Tibial nerve (tissue), 4 donors: ENCODE data around the gene RPS6KA2. TPM values are rescaled to one million over a fixed set of nuclear protein-coding genes. Genes with fewer than 3 reads are reported as not detected.

Experiments
- DNase-seq, 2 donors: peaks; one replicate each; pipeline ENCODE4 v3.0.0-alpha.2; 2019; ENCODE audit warnings: low spot score in 2 of 2
- H3K27ac ChIP-seq, 4 donors: fragments of 200-600 bp; sonication (generic) in 3 of 4; one replicate each; pipeline ENCODE4 v1.5.1; 2017 to 2019; ENCODE audit warnings: mild to moderate bottlenecking in 1 of 4
- H3K27me3 ChIP-seq, 2 donors: fragments of 200-600 bp; sonication (generic) in 1 of 2; one replicate each; pipeline versions ENCODE4 v1.5.1 to v1.6.0; 2017 to 2019
- H3K36me3 ChIP-seq, 3 donors: fragments of 200-600 bp; sonication (generic); one replicate each; pipeline ENCODE4 v1.5.1; 2018 to 2019
- H3K4me1 ChIP-seq, 4 donors: fragments of 200-600 bp; sonication (generic) in 3 of 4; one replicate each; pipeline ENCODE4 v1.5.1; 2017 to 2019
- H3K4me3 ChIP-seq, 4 donors: fragments of 200-600 bp; sonication (generic) in 3 of 4; one replicate each; pipeline ENCODE4 v1.5.1; 2017 to 2019; ENCODE audit warnings: mild to moderate bottlenecking in 1 of 4, moderate library complexity in 1 of 4
- H3K9me3 ChIP-seq, 4 donors: fragments of 200-600 bp; sonication (generic) in 3 of 4; one replicate each; pipeline ENCODE4 v1.5.1; 2017 to 2019
- CTCF ChIP-seq, 5 experiments: fragments of 200-600 bp in 3 of 5; fragments of 450-650 bp in 2 of 5; sonication (generic) in 3 of 5; IDR thresholded peaks; one replicate each; pipeline ENCODE4 v1.5.1; 2016 to 2019; ENCODE audit warnings: antibody characterized with exemption in 5 of 5, mild to moderate bottlenecking in 3 of 5, moderate library complexity in 2 of 5
- EP300 ChIP-seq, 2 donors: sonication (generic); formaldehyde crosslinking; IDR thresholded peaks; one replicate each; pipeline ENCODE4 v1.6.1; 2017; ENCODE audit warnings: antibody characterized with exemption in 2 of 2, mild to moderate bottlenecking in 1 of 2
- POLR2A ChIP-seq, 2 donors: fragments of 450-650 bp; IDR thresholded peaks; one replicate each; pipeline ENCODE4 v1.6.1; 2017; ENCODE audit warnings: antibody characterized with exemption in 2 of 2, mild to moderate bottlenecking in 2 of 2, moderate library complexity in 2 of 2
- WGBS, 2 donors: methylation state at CpG; one replicate each; pipeline ENCODE4 v1.1.5; 2018; 5-methylcytosine and 5-hydroxymethylcytosine counted together
- total RNA-seq, 4 donors: library from RNA; depleted of rRNA; stranded (reverse); fragments of >200 nt; gene quantifications; one replicate each; pipeline ENCODE4 v1.1.0, GENCODE V29; 2016

Gene RPS6KA2
- total RNA-seq, 4 donors from 2014 or later, result 89.6 to 153 (median 103) TPM

GRCh38 chr6:166604328-166604727 lies 22.7 kb downstream of the RPS6KA2 start:
- Histone ChIP-seq H3K9me3 (no peaks in the 10 kb centered on the region), H3K4me1 (peaks cover 0 to 13% (median under 1%) of the 10 kb centered on the region in 4 donors), H3K4me3 (no peak overlapping the region), H3K27ac (no peak overlapping the region), H3K27me3 (no peaks in the 10 kb centered on the region), H3K36me3 (no peaks in the 10 kb centered on the region)
- TF ChIP-seq POLR2A (IDR thresholded peaks at IDR 0.05), result no peak
- TF ChIP-seq CTCF (IDR thresholded peaks at IDR 0.05), result no peak
- TF ChIP-seq EP300 (IDR thresholded peaks at IDR 0.05), result no peak
- DNase-seq, result no peak
- WGBS, 2 donors, result 93 to 95% methylated on average over 9 of the region's 9 CpGs

GRCh38 chr6:166603043-166603690 lies 23.9 kb downstream of the RPS6KA2 start:
- TF ChIP-seq CTCF (IDR thresholded peaks at IDR 0.05) (no peak), POLR2A (IDR thresholded peaks at IDR 0.05) (no peak), EP300 (IDR thresholded peaks at IDR 0.05) (no peak)
- H3K27ac ChIP-seq, result no peak overlapping the region
- no peaks in the 10 kb centered on the region for H3K36me3 ChIP-seq
- H3K9me3 ChIP-seq, result no peaks in the 10 kb centered on the region
- 79 to 88% methylated on average over 14 of the region's 14 CpGs for WGBS, 2 donors
- H3K4me1 ChIP-seq, result peaks cover 0 to 18% (median 5%) of the 10 kb centered on the region in 4 donors
- no peak overlapping the region for H3K4me3 ChIP-seq
- DNase-seq, result no peak
- no peaks in the 10 kb centered on the region for H3K27me3 ChIP-seq

GRCh38 chr6:166601956-166602355 lies 25.1 kb downstream of the RPS6KA2 start:
- H3K27me3 ChIP-seq, result no peaks in the 10 kb centered on the region
- TF ChIP-seq CTCF (IDR thresholded peaks at IDR 0.05), result no peak
- TF ChIP-seq EP300 (IDR thresholded peaks at IDR 0.05), result no peak
- no peak for TF ChIP-seq POLR2A (IDR thresholded peaks at IDR 0.05)
- DNase-seq, result no peak
- H3K9me3 ChIP-seq, result no peaks in the 10 kb centered on the region
- H3K27ac ChIP-seq, result no peak overlapping the region
- H3K36me3 ChIP-seq, result no peaks in the 10 kb centered on the region
- WGBS, 2 donors, result 96% methylated on average over 10 of the region's 10 CpGs
- H3K4me1 ChIP-seq, result peaks cover 0 to 28% (median 14%) of the 10 kb centered on the region in 4 donors
- H3K4me3 ChIP-seq, result no peak overlapping the region

DNA sequence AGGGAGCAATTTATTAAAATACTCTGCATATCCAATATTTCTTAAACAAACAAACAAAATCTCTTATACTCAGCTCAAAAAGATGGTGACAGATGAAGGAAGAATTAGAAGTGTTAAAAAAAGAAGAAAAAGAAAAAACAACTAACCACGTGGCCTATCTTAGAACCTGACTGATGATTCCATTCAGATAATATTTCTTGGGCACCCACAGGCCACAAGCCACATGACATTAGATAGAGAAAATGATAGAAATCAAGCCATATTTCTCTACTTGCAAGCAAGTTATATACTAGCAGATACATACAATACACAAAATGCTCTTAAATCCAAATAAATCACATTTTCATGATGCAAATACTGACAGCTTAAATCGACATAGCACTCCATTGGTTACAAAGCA lies 26.1 kb downstream of the RPS6KA2 start:
- Histone ChIP-seq H3K4me3 (no peak overlapping the region), H3K27me3 (no peaks in the 10 kb centered on the region), H3K36me3 (no peaks in the 10 kb centered on the region), H3K9me3 (no peaks in the 10 kb centered on the region), H3K4me1 (peaks cover 0 to 28% (median 15%) of the 10 kb centered on the region in 4 donors), H3K27ac (no peak overlapping the region)
- 69 to 79% methylated on average over 2 of the region's 2 CpGs for WGBS, 2 donors
- TF ChIP-seq CTCF (IDR thresholded peaks at IDR 0.05) (no peak), POLR2A (IDR thresholded peaks at IDR 0.05) (no peak), EP300 (IDR thresholded peaks at IDR 0.05) (no peak)
- DNase-seq, result no peak

- no peak for DNase-seq
- no peaks in the 10 kb centered on the region for H3K9me3 ChIP-seq
- no peak overlapping the region for H3K4me3 ChIP-seq
- H3K36me3 ChIP-seq, result no peaks in the 10 kb centered on the region
- H3K27ac ChIP-seq, result peak overlapping the region; percentile 6 to 90 (median 72)
- 55 to 64% methylated on average over 5 of the region's 5 CpGs for WGBS, 2 donors
- H3K4me1 ChIP-seq, result peaks cover 0 to 32% (median 17%) of the 10 kb centered on the region in 4 donors
- no peaks in the 10 kb centered on the region for H3K27me3 ChIP-seq
- TF ChIP-seq POLR2A (IDR thresholded peaks at IDR 0.05) (no peak), EP300 (IDR thresholded peaks at IDR 0.05) (no peak), CTCF (IDR thresholded peaks at IDR 0.05) (no peak)
These were observed 27.8 kb downstream of the RPS6KA2 start for GRCh38 chr6:166599205-166599604.
